IMR-90 (cell line): ENCODE results near the gene XPO4. TPM values are rescaled to one million over a fixed set of nuclear protein-coding genes. Genes with fewer than 3 reads are reported as not detected.

Experiments
- ATAC-seq: fragments of 200-7000 bp; cut with Tn5 transposase; 2 replicates; pipeline ENCODE4 v1.9.1; 2020; ENCODE audit warnings: low read depth, mild to moderate bottlenecking, moderate library complexity
- BruUV-seq: library from RNA; stranded (reverse); fragments of 400-500 nt; replicated peaks from 2 replicates; lab custom pipeline; 2021; lab: Mats Ljungman, UMichigan
- CTCF ChIA-PET: fragments of 300-600 bp; formaldehyde crosslinking; extraction: SDS; loops from one replicate; lab custom pipeline; 2021; ENCODE audit warnings: antibody characterized with exemption; lab: Yijun Ruan, JAX
- POLR2A ChIA-PET: fragments of 300-600 bp; sonication (Branson Sonifier 250); formaldehyde crosslinking; loops from one replicate; lab custom pipeline; 2022; ENCODE audit warnings: antibody characterized with exemption; ENCODE audit not compliant: unreplicated experiment; lab: Charles Lee
- DNase-seq: peaks from one replicate; pipeline ENCODE4 v3.0.0; 2013
- H2AFZ ChIP-seq: replicated peaks from 2 replicates; pipeline ENCODE3; 2013; ENCODE audit warnings: low read length, mild to moderate bottlenecking; ENCODE audit not compliant: poor library complexity
- H2AK5ac ChIP-seq: 2 replicates; pipeline ENCODE4 v1.6.1; 2013; ENCODE audit warnings: low read depth, low read length, inconsistent platforms
- H2AK9ac ChIP-seq: replicated peaks from 2 replicates; pipeline ENCODE3; 2013; ENCODE audit warnings: mild to moderate bottlenecking, low read depth, low read length, moderate library complexity; ENCODE audit not compliant: poor library complexity
- H2BK120ac ChIP-seq: 2 replicates; pipeline ENCODE4 v1.6.1; 2013; ENCODE audit warnings: low read depth, low read length, inconsistent platforms
- H2BK15ac ChIP-seq: 3 replicates; pipeline ENCODE4 v1.6.1; 2013; ENCODE audit warnings: low read depth, low read length, inconsistent platforms
- H2BK20ac ChIP-seq: 2 replicates; pipeline ENCODE4 v1.6.1; 2013; ENCODE audit warnings: low read depth, mild to moderate bottlenecking, inconsistent platforms, low read length, moderate library complexity
- H2BK5ac ChIP-seq: 2 replicates; pipeline ENCODE4 v1.6.1; 2013; ENCODE audit warnings: mild to moderate bottlenecking, low read depth, low read length, inconsistent platforms; ENCODE audit not compliant: poor library complexity, severe bottlenecking
- H3K14ac ChIP-seq: replicated peaks from 2 replicates; pipeline ENCODE4 v1.6.1; 2013; ENCODE audit warnings: low read depth, low read length, inconsistent platforms
- H3K18ac ChIP-seq: 2 replicates; pipeline ENCODE4 v1.6.1; 2013; ENCODE audit warnings: low read depth, low read length, control low read depth
- H3K23ac ChIP-seq: 2 replicates; pipeline ENCODE4 v1.6.1; 2013; ENCODE audit warnings: low read depth, low read length, inconsistent platforms
- H3K27ac ChIP-seq: 2 replicates; pipeline ENCODE4 v1.5.1; 2013; ENCODE audit warnings: mild to moderate bottlenecking, control low read depth, low read length; ENCODE audit not compliant: insufficient read depth
- H3K27me3 ChIP-seq: 2 replicates; pipeline ENCODE4 v1.6.1; 2013; ENCODE audit warnings: low read length; ENCODE audit not compliant: control insufficient read depth, insufficient read depth
- H3K36me3 ChIP-seq: 2 replicates; pipeline ENCODE4 v1.6.1; 2013; ENCODE audit warnings: low read length, mixed read lengths; ENCODE audit not compliant: control insufficient read depth, insufficient read depth
- H3K4ac ChIP-seq: 2 replicates; pipeline ENCODE4 v1.6.1; 2013; ENCODE audit warnings: low read depth, low read length, inconsistent platforms
- H3K4me1 ChIP-seq: 2 replicates; pipeline ENCODE4 v1.6.1; 2013; ENCODE audit warnings: low read length, mixed read lengths; ENCODE audit not compliant: control insufficient read depth, insufficient read depth
- H3K4me2 ChIP-seq: 2 replicates; pipeline ENCODE4 v1.6.1; 2013; ENCODE audit warnings: low read depth, mild to moderate bottlenecking, control low read depth, low read length, moderate library complexity
- H3K4me3 ChIP-seq: 2 replicates; pipeline ENCODE4 v1.5.1; 2013; ENCODE audit warnings: low read depth, mild to moderate bottlenecking, control low read depth, low read length, moderate library complexity; ENCODE audit not compliant: insufficient read depth
- H3K56ac ChIP-seq: 2 replicates; pipeline ENCODE4 v1.6.1; 2013; ENCODE audit warnings: low read length, inconsistent platforms; ENCODE audit not compliant: insufficient read depth; ENCODE audit errors: extremely low read depth
- H3K79me1 ChIP-seq, 2 experiments: 2 replicates each; pipeline ENCODE4 v1.6.1; 2013; ENCODE audit warnings: low read length in 2 of 2, inconsistent platforms in 1 of 2, low read depth in 1 of 2
- H3K9ac ChIP-seq: 2 replicates; pipeline ENCODE4 v1.6.1; 2013; ENCODE audit warnings: low read depth, low read length, control low read depth
- H3K9me1 ChIP-seq: 2 replicates; pipeline ENCODE4 v1.6.1; 2013; ENCODE audit warnings: low read length, inconsistent platforms; ENCODE audit not compliant: insufficient read depth
- H3K9me3 ChIP-seq: 2 replicates; pipeline ENCODE4 v1.6.1; 2013; ENCODE audit warnings: low read length; ENCODE audit not compliant: control insufficient read depth, insufficient read depth
- H4K20me1 ChIP-seq: 2 replicates; pipeline ENCODE4 v1.6.1; 2013; ENCODE audit warnings: low read length, inconsistent platforms; ENCODE audit not compliant: insufficient read depth
- H4K5ac ChIP-seq: 2 replicates; pipeline ENCODE4 v1.6.1; 2013; ENCODE audit warnings: mild to moderate bottlenecking, low read depth, low read length, control low read depth
- H4K8ac ChIP-seq, 2 experiments: 2 replicates each; pipeline ENCODE4 v1.6.1; 2013; ENCODE audit warnings: low read depth in 2 of 2, low read length in 2 of 2, control low read depth in 1 of 2, inconsistent platforms in 1 of 2
- H4K91ac ChIP-seq: 2 replicates; pipeline ENCODE4 v1.6.1; 2013; ENCODE audit warnings: low read depth, low read length, inconsistent platforms; ENCODE audit not compliant: insufficient read depth
- BHLHE40 ChIP-seq: fragments of 150-350 bp; IDR thresholded peaks from 2 replicates; pipeline ENCODE4 v1.6.1; 2016; ENCODE audit warnings: mild to moderate bottlenecking, low read depth, low read length
- CEBPB ChIP-seq: IDR thresholded peaks from 2 replicates; pipeline ENCODE4 v1.6.1; 2012; ENCODE audit warnings: low read depth, low read length, improper control_type of control experiment
- CHD1 ChIP-seq: IDR thresholded peaks from 2 replicates; pipeline ENCODE4 v1.6.1; 2012; ENCODE audit warnings: low read depth, low read length, improper control_type of control experiment
- ELK1 ChIP-seq: fragments of 150-350 bp; IDR thresholded peaks from 2 replicates; pipeline ENCODE4 v1.6.1; 2016; ENCODE audit warnings: low read depth, mild to moderate bottlenecking, low read length, moderate library complexity, borderline replicate concordance
- FOS ChIP-seq: fragments of 150-350 bp; IDR thresholded peaks from 2 replicates; pipeline ENCODE4 v1.6.1; 2016; ENCODE audit warnings: low read depth, low read length
- MAFK ChIP-seq: IDR thresholded peaks from 2 replicates; pipeline ENCODE4 v1.6.1; 2012; ENCODE audit warnings: low read depth, low read length, improper control_type of control experiment
- MAZ ChIP-seq: IDR thresholded peaks from 2 replicates; pipeline ENCODE4 v1.6.1; 2012; ENCODE audit warnings: low read depth, mild to moderate bottlenecking, low read length, improper control_type of control experiment, moderate library complexity, borderline replicate concordance
- MXI1 ChIP-seq: IDR thresholded peaks from 2 replicates; pipeline ENCODE4 v1.6.1; 2012; ENCODE audit warnings: low read depth, mild to moderate bottlenecking, low read length, moderate library complexity, borderline replicate concordance
- NFE2L2 ChIP-seq: fragments of 150-350 bp; IDR thresholded peaks from 2 replicates; pipeline ENCODE4 v1.6.1; 2016; ENCODE audit warnings: low read depth, mild to moderate bottlenecking, low read length
- POLR2A ChIP-seq: IDR thresholded peaks from 2 replicates; pipeline ENCODE4 v1.6.1; 2012; ENCODE audit warnings: mild to moderate bottlenecking, low read depth, low read length
- RAD21 ChIP-seq: IDR thresholded peaks from 2 replicates; pipeline ENCODE4 v1.6.1; 2012; ENCODE audit warnings: low read length, improper control_type of control experiment
- RCOR1 ChIP-seq: IDR thresholded peaks from 2 replicates; pipeline ENCODE4 v1.6.1; 2012; ENCODE audit warnings: mild to moderate bottlenecking, low read length, improper control_type of control experiment; ENCODE audit not compliant: insufficient replicate concordance
- RFX5 ChIP-seq: IDR thresholded peaks from 2 replicates; pipeline ENCODE4 v1.8.0; 2012; ENCODE audit warnings: low read depth, mild to moderate bottlenecking, low read length, moderate library complexity
- SMC3 ChIP-seq: fragments of 150-350 bp; IDR thresholded peaks from 2 replicates; pipeline ENCODE4 v1.6.1; 2016; ENCODE audit warnings: low read depth, mild to moderate bottlenecking, antibody characterized with exemption, low read length, moderate library complexity
- USF2 ChIP-seq: fragments of 150-350 bp; IDR thresholded peaks from 2 replicates; pipeline ENCODE4 v1.6.1; 2017; ENCODE audit warnings: mild to moderate bottlenecking, antibody characterized with exemption, low read length, low read depth
- WGBS, 2 experiments: methylation state at CpG; one replicate each; pipeline versions ENCODE4 v1.1.5 to v1.1.7; 2013; ENCODE audit warnings: missing lambda C conversion rate in 2 of 2; ENCODE audit not compliant: insufficient read length in 1 of 2; ENCODE audit errors: extremely low coverage in 2 of 2; 5-methylcytosine and 5-hydroxymethylcytosine counted together
- dilution Hi-C: fragments of 300-500 bp; cut with HindIII; formaldehyde crosslinking; loops from one replicate; pipeline ENCODE4 v1.14.3; 2018; ENCODE audit warnings: low sequenced_read_pairs; ENCODE audit not compliant: unreplicated experiment
- in situ Hi-C: fragments of 300-500 bp; cut with MboI; formaldehyde crosslinking; loops from 3 replicates; pipeline ENCODE4 v1.14.3; 2019; ENCODE audit warnings: low sequenced_read_pairs, inconsistent platforms, mixed read lengths
- intact Hi-C: fragments of 100-400 bp; cut with micrococcal nuclease; formaldehyde crosslinking; loops from 2 replicates; pipeline ENCODE4 v1.10.0; 2022
- polyA plus RNA-seq, 3 experiments: library from polyadenylated mRNA; depleted of rRNA; stranded (reverse); fragments of >200 nt; gene quantifications; 2 replicates each; pipeline ENCODE4 v1.2.3, GENCODE V29; 2012; ENCODE audit warnings: low replicate concordance in 1 of 3
- total RNA-seq: library from RNA; depleted of rRNA; stranded (reverse); fragments of >200 nt; gene quantifications from 2 replicates; pipeline ENCODE4 v1.2.3, GENCODE V29; 2012
- TF ChIP-seq, protein P1 (sequence below): conservative IDR thresholded peaks from 2 replicates; pipeline ENCODE4 v1.5.1; 2012; ENCODE audit warnings: mild to moderate bottlenecking, low read depth, low read length, improper control_type of control experiment

Gene XPO4
- total and polyA plus RNA-seq, 2 of the 4 experiments (the other 2 are of a cell fraction) = 5.0 to 21.1 TPM

DNA sequence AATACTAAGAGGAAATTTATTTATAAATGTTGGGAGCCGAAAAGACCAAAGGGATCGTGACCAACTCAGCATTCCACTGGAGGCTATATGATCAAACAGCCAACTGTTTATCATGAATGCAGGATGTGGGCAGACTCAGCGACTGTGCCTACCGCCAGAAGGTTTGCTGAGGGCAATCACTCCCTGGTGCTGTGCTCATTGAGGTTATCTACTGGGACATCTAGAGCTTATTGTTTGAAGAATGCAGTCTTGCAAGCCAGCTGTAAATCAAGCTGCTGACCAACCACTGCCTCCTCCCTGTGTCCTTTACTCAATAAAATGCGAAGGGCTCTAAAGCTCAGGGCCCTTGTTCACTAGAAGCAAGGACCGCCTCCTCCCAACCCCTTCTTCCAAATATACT, 8.5 kb upstream of the XPO4 start:
- Histone ChIP-seq H2BK120ac (no peak overlapping the region), H3K27ac (no peak overlapping the region), H2AK5ac (no peak overlapping the region), H4K20me1 (no peaks in the 10 kb centered on the region), H3K18ac (no peak overlapping the region), H3K9me3 (no peaks in the 10 kb centered on the region), H2AFZ (no peak overlapping the region), H2BK15ac (no peak overlapping the region), H3K79me1 (no peaks in the 10 kb centered on the region), H4K8ac (no peak overlapping the region), H3K9me1 (no peaks in the 10 kb centered on the region), H3K4ac (no peak overlapping the region), H3K9ac (no peak overlapping the region), H4K5ac (no peak overlapping the region), H3K56ac (no peak overlapping the region), H3K4me1 (no peaks in the 10 kb centered on the region), H3K36me3 (no peaks in the 10 kb centered on the region), H4K91ac (no peak overlapping the region), H3K4me3 (no peak overlapping the region), H2AK9ac (no peak overlapping the region), H3K27me3 (peaks cover 2% of the 10 kb centered on the region; the same call in 1 of the 2 replicates), H3K14ac (no peak overlapping the region), H2BK20ac (no peak overlapping the region), H3K23ac (no peak overlapping the region), H3K4me2 (no peak overlapping the region), H2BK5ac (no peak overlapping the region)
- 100% methylated on average over 1 of the region's 6 CpGs; no CpG with 5 or more reads in 1 of the 2 experiments for WGBS, 2 experiments
- CTCF ChIA-PET = no interaction called here
- no peak for ATAC-seq
- POLR2A ChIA-PET = no interaction called here
- in situ Hi-C loops = no loop called here
- intact Hi-C loops = no loop called here
- no peak for DNase-seq
- BruUV-seq = no TSS peak
- TF ChIP-seq CEBPB = no peak
- no peak for TF ChIP-seq POLR2A
- no peak for TF ChIP-seq RAD21
- no peak for TF ChIP-seq MXI1
- no peak for TF ChIP-seq RCOR1
- TF ChIP-seq NFE2L2 = no peak
- TF ChIP-seq FOS = no peak
- TF ChIP-seq, protein P1, sequence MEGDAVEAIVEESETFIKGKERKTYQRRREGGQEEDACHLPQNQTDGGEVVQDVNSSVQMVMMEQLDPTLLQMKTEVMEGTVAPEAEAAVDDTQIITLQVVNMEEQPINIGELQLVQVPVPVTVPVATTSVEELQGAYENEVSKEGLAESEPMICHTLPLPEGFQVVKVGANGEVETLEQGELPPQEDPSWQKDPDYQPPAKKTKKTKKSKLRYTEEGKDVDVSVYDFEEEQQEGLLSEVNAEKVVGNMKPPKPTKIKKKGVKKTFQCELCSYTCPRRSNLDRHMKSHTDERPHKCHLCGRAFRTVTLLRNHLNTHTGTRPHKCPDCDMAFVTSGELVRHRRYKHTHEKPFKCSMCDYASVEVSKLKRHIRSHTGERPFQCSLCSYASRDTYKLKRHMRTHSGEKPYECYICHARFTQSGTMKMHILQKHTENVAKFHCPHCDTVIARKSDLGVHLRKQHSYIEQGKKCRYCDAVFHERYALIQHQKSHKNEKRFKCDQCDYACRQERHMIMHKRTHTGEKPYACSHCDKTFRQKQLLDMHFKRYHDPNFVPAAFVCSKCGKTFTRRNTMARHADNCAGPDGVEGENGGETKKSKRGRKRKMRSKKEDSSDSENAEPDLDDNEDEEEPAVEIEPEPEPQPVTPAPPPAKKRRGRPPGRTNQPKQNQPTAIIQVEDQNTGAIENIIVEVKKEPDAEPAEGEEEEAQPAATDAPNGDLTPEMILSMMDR = no peak
- no peak for TF ChIP-seq MAFK
- TF ChIP-seq CHD1 = no peak
- TF ChIP-seq USF2 = no peak
- TF ChIP-seq SMC3 = no peak
- no peak for TF ChIP-seq BHLHE40
- TF ChIP-seq MAZ = no peak
- TF ChIP-seq RFX5 = no peak
- TF ChIP-seq ELK1 = no peak
- dilution Hi-C loops = no loop called here
